Right cardiac atrium (tissue), 5 donors: ENCODE measurements around the gene WDR48. TPM values are rescaled to one million over a fixed set of nuclear protein-coding genes. Genes with fewer than 3 reads are reported as not detected.

Experiments
- ATAC-seq, 2 donors: fragments of 200-7000 bp; cut with Tn5 transposase; one replicate each; pipeline versions ENCODE4 v1.8.0 to v1.9.1; 2020; ENCODE audit warnings: moderate library complexity in 2 of 2, mild to moderate bottlenecking in 1 of 2
- DNase-seq, 3 donors: peaks; one replicate each; pipeline ENCODE4 v3.0.0-alpha.2; 2020
- H3K27ac ChIP-seq: one replicate; pipeline ENCODE4 v1.5.1; 2013; ENCODE audit warnings: mild to moderate bottlenecking, low read length, control low read depth, moderate library complexity
- H3K27me3 ChIP-seq: one replicate; pipeline ENCODE4 v1.6.1; 2013; ENCODE audit not compliant: control insufficient read depth, insufficient read depth
- H3K4me1 ChIP-seq: one replicate; pipeline ENCODE4 v1.6.1; 2013; ENCODE audit warnings: low read length; ENCODE audit not compliant: control insufficient read depth, insufficient read depth
- H3K4me3 ChIP-seq: one replicate; pipeline ENCODE4 v1.5.1; 2013; ENCODE audit warnings: low read length, control low read depth
- H3K9me3 ChIP-seq: one replicate; pipeline ENCODE4 v1.6.1; 2013; ENCODE audit warnings: low read length; ENCODE audit not compliant: control insufficient read depth
- WGBS: extraction: QIAGEN DNeasy Blood & Tissue Kit; methylation state at CpG from one replicate; pipeline ENCODE4 v1.1.7; 2013; 5-methylcytosine and 5-hydroxymethylcytosine counted together
- intact Hi-C, 4 donors: fragments of 100-400 bp; cut with DNase I; formaldehyde crosslinking; loops; one replicate each; pipeline versions ENCODE4 v1.11.0 to v1.14.0; 2022 to 2023
- polyA plus RNA-seq: library from polyadenylated mRNA; stranded (reverse); fragments of 200-250 nt; gene quantifications from one replicate; pipeline ENCODE4 v1.2.3, GENCODE V29; 2013
- total RNA-seq, 4 donors: library from RNA; stranded (reverse); fragmentation: NEBNext Ultra II Directional; extraction: Animal tissue kit (Norgen Biotek cat#: 25700); gene quantifications; one replicate each; pipeline ENCODE4 v1.2.1, GENCODE V29; 2021
- donor health status: healthy with polysubstance abuse.
- donor health status: DM: no; HTN: yes; CAD: no.
- donor health status: DM: no; HTN: no; CAD: no.
- donor health status: DM: no; HTN: yes; CAD: no; lungs with severe emphysema.
- donor health status: DM: yes; HTN: yes; CAD: no.

WDR48 gene
- total and polyA plus RNA-seq, 5 donors: 10.3 to 30.5 (median 25.5) TPM

GRCh38 chr3:39125841-39126500 lies 74.2 kb downstream of the WDR48 start:
- H3K27me3 ChIP-seq: no peaks in the 10 kb centered on the region
- WGBS: 72% methylated on average over 12 of the region's 12 CpGs

GRCh38 chr3:39126532-39127071 lies 74.8 kb downstream of the WDR48 start:
- Histone ChIP-seq H3K9me3 (no peaks in the 10 kb centered on the region), H3K27me3 (no peaks in the 10 kb centered on the region), H3K4me1 (no peaks in the 10 kb centered on the region), H3K4me3 (no peak overlapping the region), H3K27ac (no peak overlapping the region)
- intact Hi-C loops: loop anchor here (2.0 to 10.0 kb wide), 3 partner anchors 58 to 162 kb away; no protein-coding TSS in a partner anchor
- peak in 2 of 3 donors; percentile 75 to 81 for DNase-seq
- peak; percentile 70 to 84 for ATAC-seq
- WGBS: 47% methylated on average over 6 of the region's 6 CpGs

More at GRCh38 chr3:39125841-39126500, 74.2 kb downstream of the WDR48 start:
- DNase-seq: no peak
- intact Hi-C loops: loop anchor here (2.0 to 10.0 kb wide), 3 partner anchors 59 to 163 kb away; no protein-coding TSS in a partner anchor
- H3K4me1 ChIP-seq: no peaks in the 10 kb centered on the region
- no peaks in the 10 kb centered on the region for H3K9me3 ChIP-seq
- peak in 1 of 2 donors; percentile 4 for ATAC-seq
- H3K27ac ChIP-seq: no peak overlapping the region
- H3K4me3 ChIP-seq: no peak overlapping the region

DNA sequence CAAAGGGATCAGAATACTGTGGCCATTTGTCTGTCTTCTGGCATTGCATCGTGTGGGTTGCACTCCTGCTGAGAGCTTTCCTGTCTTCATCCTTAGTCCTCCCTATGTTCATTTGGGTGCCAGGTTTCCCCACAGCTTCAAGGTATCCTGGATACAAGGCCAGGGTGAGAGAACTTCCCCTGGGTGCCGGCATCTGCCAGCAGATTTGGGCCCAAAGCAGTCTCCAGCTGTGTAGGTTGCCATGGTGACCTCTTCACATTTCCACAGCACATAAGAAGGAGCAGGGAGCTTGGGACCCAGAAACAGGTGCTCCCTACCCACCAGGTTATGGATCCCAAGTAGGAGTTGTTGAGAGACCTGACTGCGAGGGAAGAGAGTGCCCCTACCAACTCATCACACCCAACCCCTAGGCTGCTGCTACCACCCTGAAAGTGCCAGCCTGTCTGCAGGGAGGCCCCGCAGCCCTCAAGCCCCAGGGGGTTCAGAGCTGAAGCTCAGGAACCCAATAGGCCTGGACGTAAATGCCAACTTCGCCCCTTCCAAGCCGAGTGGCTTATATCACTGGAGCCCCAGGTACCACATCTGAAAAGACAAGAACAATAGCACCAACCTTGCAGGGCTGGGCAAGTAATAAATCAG lies 75.6 kb downstream of the WDR48 start:
- no peak for DNase-seq
- no peak overlapping the region for H3K4me3 ChIP-seq
- no peak for ATAC-seq
- no peaks in the 10 kb centered on the region for H3K9me3 ChIP-seq
- intact Hi-C loops: loop anchor here (2.0 to 10.0 kb wide), 3 partner anchors 57 to 161 kb away; no protein-coding TSS in a partner anchor
- no peaks in the 10 kb centered on the region for H3K4me1 ChIP-seq
- no peak overlapping the region for H3K27ac ChIP-seq
- 84% methylated on average over 7 of the region's 7 CpGs for WGBS
- no peaks in the 10 kb centered on the region for H3K27me3 ChIP-seq

DNA sequence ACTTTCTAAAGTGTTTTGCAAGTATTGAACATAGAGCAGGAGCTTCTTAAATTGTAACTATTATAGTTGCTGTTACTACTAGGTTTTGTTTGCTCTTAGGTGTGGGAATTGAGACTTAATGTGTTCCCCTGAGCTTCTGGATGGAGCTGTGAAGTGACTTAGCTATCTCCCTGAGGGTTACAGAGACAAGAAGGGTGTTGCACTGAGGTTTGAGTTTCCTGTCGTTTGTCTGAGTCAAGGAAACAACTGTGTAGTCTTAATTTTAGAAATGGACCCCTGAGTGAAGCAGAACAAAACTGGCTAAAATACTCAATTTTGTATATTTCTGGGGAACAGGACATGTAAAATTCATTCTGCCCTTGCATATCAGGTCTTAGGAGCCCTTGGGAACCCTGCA lies 76.1 kb downstream of the WDR48 start:
- DNase-seq: no peak
- WGBS: 23% methylated on average over 1 of the region's 1 CpG
- H3K4me1 ChIP-seq: no peaks in the 10 kb centered on the region
- ATAC-seq: no peak
- H3K4me3 ChIP-seq: no peak overlapping the region
- H3K27me3 ChIP-seq: no peaks in the 10 kb centered on the region
- no peaks in the 10 kb centered on the region for H3K9me3 ChIP-seq
- no peak overlapping the region for H3K27ac ChIP-seq
- intact Hi-C loops: loop anchor here (2.0 to 10.0 kb wide), 3 partner anchors 57 to 161 kb away; no protein-coding TSS in a partner anchor

GRCh38 chr3:39128951-39129350 lies 77.1 kb downstream of the WDR48 start:
- WGBS: 98% methylated on average over 7 of the region's 7 CpGs
- intact Hi-C loops: loop anchor here in 2 of 4 donors (5.0 to 10.0 kb wide), 2 partner anchors 56 to 158 kb away; no protein-coding TSS in a partner anchor

GRCh38 chr3:39130026-39130425 lies 78.2 kb downstream of the WDR48 start:
- 94% methylated on average over 6 of the region's 6 CpGs for WGBS
- Histone ChIP-seq H3K27ac (no peak overlapping the region), H3K27me3 (no peaks in the 10 kb centered on the region), H3K4me1 (peaks cover 10% of the 10 kb centered on the region), H3K9me3 (no peaks in the 10 kb centered on the region), H3K4me3 (no peak overlapping the region)
- ATAC-seq (no peak), DNase-seq (no peak)
- intact Hi-C loops: loop anchor here in 1 of 4 donors (5.0 kb wide), 1 partner anchor 52 kb away; no protein-coding TSS in a partner anchor

More at GRCh38 chr3:39128951-39129350, 77.1 kb downstream of the WDR48 start:
- Histone ChIP-seq H3K27ac (no peak overlapping the region), H3K9me3 (no peaks in the 10 kb centered on the region), H3K27me3 (no peaks in the 10 kb centered on the region), H3K4me1 (peaks cover 5% of the 10 kb centered on the region), H3K4me3 (no peak overlapping the region)
- ATAC-seq (no peak), DNase-seq (no peak)

- Histone ChIP-seq H3K27ac (no peak overlapping the region), H3K27me3 (no peaks in the 10 kb centered on the region), H3K4me3 (no peak overlapping the region), H3K4me1 (peaks cover 14% of the 10 kb centered on the region), H3K9me3 (no peaks in the 10 kb centered on the region)
- DNase-seq (no peak), ATAC-seq (no peak)
- intact Hi-C loops: loop anchor here in 1 of 4 donors (5.0 kb wide), 1 partner anchor 52 kb away; no protein-coding TSS in a partner anchor
- 82% methylated on average over 3 of the region's 3 CpGs for WGBS
Observed at GRCh38 chr3:39130693-39131265, 79.0 kb downstream of the WDR48 start.

DNA sequence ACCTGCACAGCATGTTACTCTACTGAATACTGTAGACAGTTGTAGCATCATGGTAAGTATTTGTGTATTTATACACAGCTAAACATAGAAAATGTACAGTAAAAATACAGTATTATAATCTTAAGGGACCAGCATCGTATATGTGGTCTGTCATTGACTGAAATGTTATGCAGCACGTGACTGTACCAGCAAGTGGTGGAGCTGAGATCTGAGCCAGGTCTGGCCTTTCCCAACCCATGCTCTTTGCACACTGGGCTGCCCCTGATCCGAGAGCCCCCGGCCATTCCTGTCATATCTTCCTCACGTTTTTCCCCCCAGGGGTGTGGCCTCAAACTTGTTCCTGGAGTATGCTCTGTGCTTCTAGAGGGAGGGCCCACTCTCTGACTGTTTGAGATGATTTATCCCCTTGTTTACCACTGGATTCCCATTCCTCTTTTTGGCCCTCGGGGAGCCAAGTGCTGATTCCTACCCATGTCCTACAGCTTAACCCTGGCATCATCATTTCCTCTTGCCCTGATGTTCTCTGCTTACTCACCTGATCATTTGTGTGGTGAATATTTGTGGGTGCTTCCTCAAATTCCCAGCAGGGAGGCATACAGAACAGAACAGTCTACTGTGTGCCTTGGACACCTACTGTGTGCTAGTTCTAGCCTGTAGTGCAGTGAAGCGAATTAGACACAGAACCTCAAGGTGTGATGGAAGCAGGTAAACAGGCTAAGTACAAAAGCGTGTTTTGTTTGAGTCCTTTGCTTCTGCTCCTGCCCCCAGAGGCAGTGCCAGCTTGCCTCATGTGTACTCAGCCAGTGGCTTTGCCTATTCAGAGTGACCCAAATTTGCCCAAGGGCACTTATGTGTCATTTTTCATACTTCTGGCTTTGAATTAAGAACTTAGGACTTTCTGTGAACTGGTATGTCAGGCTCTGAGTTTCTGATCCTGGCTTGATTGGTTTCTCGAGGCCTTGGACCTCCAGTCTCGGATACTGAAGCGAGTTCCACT lies 80.6 kb downstream of the WDR48 start:
- ATAC-seq: no peak
- Histone ChIP-seq H3K9me3 (no peaks in the 10 kb centered on the region), H3K4me3 (no peak overlapping the region), H3K27me3 (no peaks in the 10 kb centered on the region), H3K27ac (no peak overlapping the region), H3K4me1 (peaks cover 17% of the 10 kb centered on the region)
- DNase-seq: no peak
- WGBS: 83% methylated on average over 11 of the region's 11 CpGs
- intact Hi-C loops: loop anchor here in 1 of 4 donors (5.0 kb wide), 1 partner anchor 50 kb away; no protein-coding TSS in a partner anchor

GRCh38 chr3:39133093-39133490 lies 81.3 kb downstream of the WDR48 start:
- no peak for ATAC-seq
- no peaks in the 10 kb centered on the region for H3K9me3 ChIP-seq
- H3K4me3 ChIP-seq: no peak overlapping the region
- WGBS: 97% methylated on average over 1 of the region's 1 CpG
- no peaks in the 10 kb centered on the region for H3K27me3 ChIP-seq
- DNase-seq: no peak
- H3K27ac ChIP-seq: no peak overlapping the region
- intact Hi-C loops: loop anchor here in 1 of 4 donors (5.0 kb wide), 1 partner anchor 49 kb away; no protein-coding TSS in a partner anchor
- peaks cover 17% of the 10 kb centered on the region for H3K4me1 ChIP-seq

DNA sequence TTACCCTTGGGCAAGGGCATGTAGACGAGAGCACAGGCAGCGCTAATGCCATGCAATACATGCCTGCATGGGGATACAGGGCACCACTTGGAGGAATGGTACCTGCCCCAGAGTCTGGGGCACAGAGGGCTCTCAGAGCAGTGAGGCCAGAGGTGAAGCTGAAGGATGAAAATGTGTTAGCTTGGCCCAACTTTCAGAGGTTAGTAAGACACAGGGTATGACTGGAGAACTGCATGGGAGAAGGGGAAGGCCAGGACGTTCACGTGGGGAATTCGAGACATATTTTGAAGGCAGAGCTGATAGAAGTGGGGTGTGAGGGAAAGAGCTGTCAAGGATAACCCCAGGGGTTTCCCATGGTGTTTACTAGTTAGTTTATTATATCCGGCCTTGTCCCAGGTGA lies 82.0 kb downstream of the WDR48 start:
- peaks cover 17% of the 10 kb centered on the region for H3K4me1 ChIP-seq
- no peak for DNase-seq
- no peaks in the 10 kb centered on the region for H3K27me3 ChIP-seq
- H3K4me3 ChIP-seq: no peak overlapping the region
- WGBS: 72% methylated on average over 6 of the region's 6 CpGs
- no peak for ATAC-seq
- no peak overlapping the region for H3K27ac ChIP-seq
- no peaks in the 10 kb centered on the region for H3K9me3 ChIP-seq
- intact Hi-C loops: loop anchor here in 1 of 4 donors (5.0 kb wide), 1 partner anchor 48 kb away; no protein-coding TSS in a partner anchor
